Activated CD8-positive, alpha-beta memory T cell treated with anti-CD3 and anti-CD28 coated beads for 24 hours (primary cell): ENCODE results near the gene LRIT1.
A peak's percentile ranks its signal among the peaks of the same experiment; 100 is the strongest.

Source experiments
- DNase-seq: peaks from one replicate; pipeline ENCODE4 v3.0.0-alpha.2; 2020

Gene LRIT1

GRCh38 chr10:84248794-84249193 is 7.4 kb upstream of the LRIT1 start:
- peak; percentile 17 for DNase-seq

- peak; percentile 24 for DNase-seq
These were observed 6.2 kb upstream of the LRIT1 start for GRCh38 chr10:84247496-84247895.

- no peak for DNase-seq
These were observed 3.4 kb upstream of the LRIT1 start, which contains the start of gene RGR for GRCh38 chr10:84244651-84245270. TSS of gene RGR (plus strand) at chr10:84245053. CDS start at chr10:84245091, 38 bp downstream.

GRCh38 chr10:84243759-84244158 is 2.4 kb upstream of the LRIT1 start:
- no peak for DNase-seq

- DNase-seq = no peak
These were observed 2.4 kb downstream of the LRIT1 start for GRCh38 chr10:84238909-84239308.

- no peak for DNase-seq
These were observed 3.9 kb downstream of the LRIT1 start for GRCh38 chr10:84237199-84238051.

- no peak for DNase-seq
These were observed 4.5 kb downstream of the LRIT1 start for GRCh38 chr10:84236807-84237198.

GRCh38 chr10:84235096-84235495 is 6.2 kb downstream of the LRIT1 start:
- no peak for DNase-seq

GRCh38 chr10:84234479-84234878 is 6.9 kb downstream of the LRIT1 start:
- DNase-seq = no peak

- no peak for DNase-seq
These were observed 7.4 kb downstream of the LRIT1 start for GRCh38 chr10:84233940-84234339.

GRCh38 chr10:84232376-84232775 is 9.0 kb downstream of the LRIT1 start:
- no peak for DNase-seq

- DNase-seq = no peak
These were observed 11.0 kb downstream of the LRIT1 start for GRCh38 chr10:84230359-84230758.

GRCh38 chr10:84227810-84228209 is 13.5 kb downstream of the LRIT1 start:
- no peak for DNase-seq

GRCh38 chr10:84226616-84227015 is 14.7 kb downstream of the LRIT1 start:
- DNase-seq = no peak

- DNase-seq = no peak
These were observed 15.7 kb downstream of the LRIT1 start, which contains the start of gene LRIT2 for GRCh38 chr10:84225427-84226173. TSS of gene LRIT2 (minus strand) at chr10:84225544. CDS start at chr10:84225520, 24 bp downstream.

GRCh38 chr10:84224411-84225028 is 16.8 kb downstream of the LRIT1 start:
- DNase-seq = no peak

- DNase-seq = no peak
These were observed 19.4 kb downstream of the LRIT1 start for GRCh38 chr10:84221916-84222315.

GRCh38 chr10:84217746-84218145 is 23.6 kb downstream of the LRIT1 start:
- peak; percentile 11 for DNase-seq

- DNase-seq = peak; percentile 35
These were observed 24.5 kb downstream of the LRIT1 start for GRCh38 chr10:84216834-84217233.

- peak; percentile 73 for DNase-seq
These were observed 26.6 kb downstream of the LRIT1 start for GRCh38 chr10:84214612-84215235.

- peak; percentile 48 for DNase-seq
These were observed 27.2 kb downstream of the LRIT1 start for GRCh38 chr10:84214046-84214572.

GRCh38 chr10:84213076-84213475 is 28.3 kb downstream of the LRIT1 start:
- peak; percentile 32 for DNase-seq
